Heart left ventricle (tissue), 16 donors: Measurements from ENCODE around the gene PAXX. TPM values are rescaled to one million over a fixed set of nuclear protein-coding genes. Genes with fewer than 3 reads are reported as not detected.

Experiments used
- ATAC-seq, 4 donors: fragments of 200-7000 bp; cut with Tn5 transposase; one replicate each; pipeline ENCODE4 v1.9.1; 2020 to 2022; ENCODE audit warnings: moderate library complexity in 4 of 4, mild to moderate bottlenecking in 3 of 4, moderate number of reproducible peaks in 1 of 4
- DNase-seq, 5 donors: peaks; one replicate each; pipeline ENCODE4 v3.0.0-alpha.2; 2020
- H3K27ac ChIP-seq, 12 donors: fragments of 200-600 bp; sonication (generic) in 4 of 12; one replicate each; pipeline versions ENCODE4 v1.5.0 to v1.8.0; 2016 to 2022; ENCODE audit warnings: mild to moderate bottlenecking in 2 of 12
- H3K27me3 ChIP-seq, 9 donors: fragments of 200-600 bp; sonication (generic) in 2 of 9; one replicate each; pipeline versions ENCODE4 v1.5.1 to v1.8.0; 2016 to 2022; ENCODE audit warnings: mild to moderate bottlenecking in 3 of 9
- H3K36me3 ChIP-seq, 9 donors: fragments of 200-600 bp; sonication (generic) in 2 of 9; one replicate each; pipeline versions ENCODE4 v1.5.0 to v1.8.0; 2018 to 2022; ENCODE audit warnings: mild to moderate bottlenecking in 2 of 9
- H3K4me1 ChIP-seq, 12 donors: fragments of 200-600 bp; sonication (generic) in 4 of 12; one replicate each; pipeline versions ENCODE4 v1.5.0 to v1.8.0; 2016 to 2022; ENCODE audit warnings: mild to moderate bottlenecking in 3 of 12
- H3K4me3 ChIP-seq, 12 donors: fragments of 200-600 bp; sonication (generic) in 4 of 12; one replicate each; pipeline versions ENCODE4 v1.5.0 to v1.8.0; 2017 to 2022; ENCODE audit warnings: mild to moderate bottlenecking in 9 of 12, moderate library complexity in 4 of 12
- H3K9me3 ChIP-seq, 12 donors: fragments of 200-600 bp; sonication (generic) in 4 of 12; one replicate each; pipeline versions ENCODE4 v1.5.0 to v1.8.0; 2016 to 2022; ENCODE audit warnings: mild to moderate bottlenecking in 1 of 12
- POLR2A ChIP-seq, 2 donors: fragments of 450-650 bp; IDR thresholded peaks; one replicate each; pipeline ENCODE4 v1.6.1; 2017; ENCODE audit warnings: antibody characterized with exemption in 2 of 2, mild to moderate bottlenecking in 2 of 2, moderate library complexity in 2 of 2
- WGBS, 4 donors: extraction: QIAGEN DNeasy Blood & Tissue Kit in 2 of 4; methylation state at CpG; one replicate each; pipeline versions ENCODE4 v1.1.5 to v1.1.7; 2013 to 2018; 5-methylcytosine and 5-hydroxymethylcytosine counted together
- intact Hi-C, 10 donors: fragments of 100-400 bp; cut with DNase I; formaldehyde crosslinking; loops; one replicate each; pipeline versions ENCODE4 v1.11.1 to v1.14.2; 2022
- polyA plus RNA-seq, 2 donors: library from polyadenylated mRNA; stranded (reverse); fragments of 200-250 nt; gene quantifications; one replicate each; pipeline ENCODE4 v1.2.3, GENCODE V29; 2013
- total RNA-seq, 9 donors: library from RNA; depleted of rRNA in 2 of 9; stranded (reverse); fragments of >200 nt in 2 of 9; fragmentation: NEBNext Ultra II Directional in 3 of 9; extraction: Animal tissue kit (Norgen Biotek cat#: 25700) in 3 of 9; gene quantifications; one replicate each; pipeline versions ENCODE4 v1.1.0 to v1.2.4, GENCODE V29; 2016 to 2023
- TF ChIP-seq, protein P1 (sequence below), 12 donors: fragments of 200-600 bp; sonication (generic) in 4 of 12; IDR thresholded peaks; one replicate each; pipeline versions ENCODE4 v1.5.0 to v1.8.0; 2018 to 2022; ENCODE audit warnings: antibody characterized with exemption in 12 of 12, mild to moderate bottlenecking in 5 of 12
- donor health status: ischemic (EF 13 %, LVEDD 7.1; RV severe dilation, severe dysfunction).
- donor health status: healthy with polysubstance abuse.
- donor health status: DM: no; HTN: yes; CAD: no.
- donor health status: DM: no; HTN: no; CAD: no.
- donor health status: ischemic (EF 25% LVEDD 6.9; RV normal size, moderate dysfunction).
- donor health status: ischemic (EF 25% LVEDD 5.7; RV mildly dilated, moderate dysfunction).
- donor health status: healthy.
- donor health status: DM: yes; HTN: yes; CAD: no.
- donor health status: ischemic (EF 35%, LVEDD 5.7; RV mildly dilated, moderate dysfunction).
- donor health status: nonischemic (EF 11% LVEDD 7.7; RV severe dilation, severe dysfunction).
- donor health status: DM: yes; HTN: yes; CAD: no.
- donor health status: PGD.
- donor health status: ischemic (EF 29% LVEDD 5.4; RV normal size, mild dysfunction).
- donor health status: nonischemic (EF 23%, LVEDD 6.1; RV moderate dilation, normal function).

The PAXX gene
- total and polyA plus RNA-seq, 11 donors = 15.0 to 57.3 (median 20.9) TPM

GRCh38 chr9:136974817-136975535 is 17.2 kb upstream of the PAXX start:
- TF ChIP-seq, protein P1, sequence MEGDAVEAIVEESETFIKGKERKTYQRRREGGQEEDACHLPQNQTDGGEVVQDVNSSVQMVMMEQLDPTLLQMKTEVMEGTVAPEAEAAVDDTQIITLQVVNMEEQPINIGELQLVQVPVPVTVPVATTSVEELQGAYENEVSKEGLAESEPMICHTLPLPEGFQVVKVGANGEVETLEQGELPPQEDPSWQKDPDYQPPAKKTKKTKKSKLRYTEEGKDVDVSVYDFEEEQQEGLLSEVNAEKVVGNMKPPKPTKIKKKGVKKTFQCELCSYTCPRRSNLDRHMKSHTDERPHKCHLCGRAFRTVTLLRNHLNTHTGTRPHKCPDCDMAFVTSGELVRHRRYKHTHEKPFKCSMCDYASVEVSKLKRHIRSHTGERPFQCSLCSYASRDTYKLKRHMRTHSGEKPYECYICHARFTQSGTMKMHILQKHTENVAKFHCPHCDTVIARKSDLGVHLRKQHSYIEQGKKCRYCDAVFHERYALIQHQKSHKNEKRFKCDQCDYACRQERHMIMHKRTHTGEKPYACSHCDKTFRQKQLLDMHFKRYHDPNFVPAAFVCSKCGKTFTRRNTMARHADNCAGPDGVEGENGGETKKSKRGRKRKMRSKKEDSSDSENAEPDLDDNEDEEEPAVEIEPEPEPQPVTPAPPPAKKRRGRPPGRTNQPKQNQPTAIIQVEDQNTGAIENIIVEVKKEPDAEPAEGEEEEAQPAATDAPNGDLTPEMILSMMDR (IDR thresholded peaks at IDR 0.05) = no peak
- peak in 1 of 2 donors; percentile 69 for TF ChIP-seq POLR2A (IDR thresholded peaks at IDR 0.05)
- H3K27ac ChIP-seq = peak overlapping the region in 11 of 12 donors; percentile 47 to 98 (median 89)
- H3K4me3 ChIP-seq = peak overlapping the region in 4 of 12 donors; percentile 1 to 15 (median 6)
- DNase-seq = peak in 1 of 5 donors; percentile 80
- H3K9me3 ChIP-seq = no peaks in the 10 kb centered on the region
- H3K27me3 ChIP-seq = peaks cover 0 to 9% (median 0%) of the 10 kb centered on the region in 9 donors
- intact Hi-C loops = loop anchor here in 2 of 10 donors (2.0 kb wide), 2 partner anchors 22 to 24 kb away; partner anchors contain the start of gene LCN12 (in 1 of the 2)
- H3K36me3 ChIP-seq = no peaks in the 10 kb centered on the region
- H3K4me1 ChIP-seq = peaks cover 10 to 66% (median 44%) of the 10 kb centered on the region in 12 donors
- 49 to 64% (median 53%) methylated on average over 7 to 15 of the region's 15 CpGs for WGBS, 4 donors
- ATAC-seq = peak in 3 of 4 donors; percentile 1 to 6 (median 4)

GRCh38 chr9:136975644-136976043 is 16.6 kb upstream of the PAXX start:
- TF ChIP-seq, protein P1 (IDR thresholded peaks at IDR 0.05) = peak; percentile 12 to 60 (median 38)
- no peak for TF ChIP-seq POLR2A (IDR thresholded peaks at IDR 0.05)
- WGBS, 4 donors = 16 to 38% (median 25%) methylated on average over 5 to 14 of the region's 14 CpGs
- peak overlapping the region in 11 of 12 donors; percentile 47 to 98 (median 89) for H3K27ac ChIP-seq
- H3K9me3 ChIP-seq = no peaks in the 10 kb centered on the region
- no peaks in the 10 kb centered on the region for H3K36me3 ChIP-seq
- H3K4me1 ChIP-seq = peaks cover 10 to 72% (median 48%) of the 10 kb centered on the region in 12 donors
- DNase-seq = peak; percentile 74 to 86 (median 78)
- peaks cover 0 to 9% (median 0%) of the 10 kb centered on the region in 9 donors for H3K27me3 ChIP-seq
- ATAC-seq = peak in 3 of 4 donors; percentile 1 to 26 (median 4)
- peak overlapping the region in 3 of 12 donors; percentile 1 to 6 (median 6) for H3K4me3 ChIP-seq
- intact Hi-C loops = loop anchor here in 3 of 10 donors (2.0 kb wide), 2 partner anchors 23 to 25 kb away; partner anchors contain the start of gene LCN12 (in 1 of the 3)

DNA sequence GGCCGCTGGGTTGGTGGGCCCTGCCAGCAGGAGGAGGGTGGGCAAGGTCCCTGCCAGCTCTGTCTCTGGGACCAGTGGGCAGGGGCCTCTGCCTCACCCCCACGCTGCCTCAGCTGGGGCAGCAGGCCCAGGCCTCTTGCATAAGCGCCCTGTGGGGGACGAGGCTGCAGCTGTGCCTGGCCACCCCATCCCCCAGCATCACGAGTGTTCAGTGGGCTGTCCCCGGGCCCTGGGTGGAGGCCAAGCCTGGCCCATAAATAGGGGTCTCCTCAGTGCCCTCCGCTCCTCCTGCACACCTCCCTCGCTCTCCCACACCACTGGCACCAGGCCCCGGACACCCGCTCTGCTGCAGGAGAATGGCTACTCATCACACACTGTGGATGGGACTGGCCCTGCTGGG is 15.0 kb upstream of the PAXX start, which contains the start of gene PTGDS:
Gene PTGDS, plus strand, starts transcription at position 282 of the 400 bp plus-strand sequence. Its CDS starts 75 bp downstream, at position 357.
- Histone ChIP-seq H3K9me3 (no peaks in the 10 kb centered on the region), H3K27me3 (peaks cover 0 to 9% (median 0%) of the 10 kb centered on the region in 9 donors), H3K4me3 (peak within 1 kb of the TSS; percentile 37 to 73 (median 62)), H3K27ac (peak within 1 kb of the TSS; percentile 57 to 98 (median 88)), H3K36me3 (no peaks in the 10 kb centered on the region), H3K4me1 (peaks cover 10 to 88% (median 59%) of the 10 kb centered on the region in 12 donors)
- ATAC-seq (peak; percentile 34 to 67 (median 53)), DNase-seq (peak; percentile 77 to 93 (median 86))
- WGBS, 4 donors = 41 to 61% (median 55%) methylated on average over 4 to 10 of the region's 10 CpGs
- intact Hi-C loops = loop anchor here in 3 of 10 donors (1.0 to 2.0 kb wide), 3 partner anchors 26 to 28 kb away; no protein-coding TSS in a partner anchor
- TF ChIP-seq, protein P1 (IDR thresholded peaks at IDR 0.05) = no peak
- no peak for TF ChIP-seq POLR2A (IDR thresholded peaks at IDR 0.05)

DNA sequence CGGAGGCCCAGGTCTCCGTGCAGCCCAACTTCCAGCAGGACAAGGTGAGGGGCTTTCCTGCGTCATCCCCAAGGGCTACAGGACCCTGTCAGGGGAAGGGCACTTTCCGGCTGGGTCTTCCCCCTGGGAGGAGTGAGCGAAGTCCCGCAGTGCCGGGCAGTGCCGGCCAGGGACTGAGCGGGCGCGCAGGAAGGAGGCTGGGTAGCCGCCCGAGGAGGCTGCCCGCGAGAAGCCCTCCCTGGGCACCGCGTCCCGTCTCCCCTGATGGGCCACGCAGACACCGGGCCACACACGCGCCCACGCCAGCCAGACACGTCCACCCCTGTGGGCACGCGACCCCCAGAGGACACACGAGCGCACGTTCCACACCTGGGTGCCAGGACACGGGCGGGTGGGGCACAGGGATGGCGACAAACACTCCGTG is 14.6 kb upstream of the PAXX start:
- ATAC-seq (no peak), DNase-seq (no peak)
- 10 to 12% (median 12%) methylated on average over 7 to 33 of the region's 33 CpGs for whole genome bisulfite sequencing, 4 donors
- Histone ChIP-seq H3K27ac (peak overlapping the region; percentile 57 to 98 (median 88)), H3K36me3 (no peaks in the 10 kb centered on the region), H3K27me3 (peaks cover 0 to 9% (median 0%) of the 10 kb centered on the region in 9 donors), H3K9me3 (no peaks in the 10 kb centered on the region), H3K4me1 (peaks cover 10 to 92% (median 63%) of the 10 kb centered on the region in 12 donors), H3K4me3 (peak overlapping the region; percentile 37 to 73 (median 62))
- no peak for TF ChIP-seq POLR2A (IDR thresholded peaks at IDR 0.05)
- TF ChIP-seq, protein P1 (IDR thresholded peaks at IDR 0.05) = no peak
- intact Hi-C loops = loop anchor here in 3 of 10 donors (1.0 to 2.0 kb wide), 3 partner anchors 27 to 28 kb away; no protein-coding TSS in a partner anchor
